ENCODE results near the gene ABCG1. TPM values are rescaled to one million over a fixed set of nuclear protein-coding genes. Genes with fewer than 3 reads are reported as not detected.

ABCG1 gene
- polyA plus RNA-seq, 1 donor from 2014 or later: 14.2 TPM

- H2AFZ ChIP-seq (ENCODE audit: low read depth, low read length): no peak overlapping the region
- no peaks in the 10 kb centered on the region for H3K79me2 ChIP-seq (replicated peaks; ENCODE audit: insufficient read depth, low read length)
- TF ChIP-seq SMC3 (conservative IDR thresholded peaks at IDR 0.05; ENCODE audit: poor library complexity) (no peak), EZH2 (IDR thresholded peaks at IDR 0.05; ENCODE audit: borderline replicate concordance, insufficient read depth, low read length, poor library complexity, severe bottlenecking) (no peak), CTCF (IDR thresholded peaks at IDR 0.05; ENCODE audit: poor library complexity, severe bottlenecking) (no peak), MXI1 (conservative IDR thresholded peaks at IDR 0.05; ENCODE audit: poor library complexity, severe bottlenecking) (no peak), EP300 (conservative IDR thresholded peaks at IDR 0.05; ENCODE audit: poor library complexity, severe bottlenecking) (no peak), POLR2AphosphoS5 (IDR thresholded peaks at IDR 0.05) (no peak), RAD21 (conservative IDR thresholded peaks at IDR 0.05) (no peak), TAF1 (IDR thresholded peaks at IDR 0.05; ENCODE audit: low read depth) (no peak)
- TF ChIP-seq, protein P1, sequence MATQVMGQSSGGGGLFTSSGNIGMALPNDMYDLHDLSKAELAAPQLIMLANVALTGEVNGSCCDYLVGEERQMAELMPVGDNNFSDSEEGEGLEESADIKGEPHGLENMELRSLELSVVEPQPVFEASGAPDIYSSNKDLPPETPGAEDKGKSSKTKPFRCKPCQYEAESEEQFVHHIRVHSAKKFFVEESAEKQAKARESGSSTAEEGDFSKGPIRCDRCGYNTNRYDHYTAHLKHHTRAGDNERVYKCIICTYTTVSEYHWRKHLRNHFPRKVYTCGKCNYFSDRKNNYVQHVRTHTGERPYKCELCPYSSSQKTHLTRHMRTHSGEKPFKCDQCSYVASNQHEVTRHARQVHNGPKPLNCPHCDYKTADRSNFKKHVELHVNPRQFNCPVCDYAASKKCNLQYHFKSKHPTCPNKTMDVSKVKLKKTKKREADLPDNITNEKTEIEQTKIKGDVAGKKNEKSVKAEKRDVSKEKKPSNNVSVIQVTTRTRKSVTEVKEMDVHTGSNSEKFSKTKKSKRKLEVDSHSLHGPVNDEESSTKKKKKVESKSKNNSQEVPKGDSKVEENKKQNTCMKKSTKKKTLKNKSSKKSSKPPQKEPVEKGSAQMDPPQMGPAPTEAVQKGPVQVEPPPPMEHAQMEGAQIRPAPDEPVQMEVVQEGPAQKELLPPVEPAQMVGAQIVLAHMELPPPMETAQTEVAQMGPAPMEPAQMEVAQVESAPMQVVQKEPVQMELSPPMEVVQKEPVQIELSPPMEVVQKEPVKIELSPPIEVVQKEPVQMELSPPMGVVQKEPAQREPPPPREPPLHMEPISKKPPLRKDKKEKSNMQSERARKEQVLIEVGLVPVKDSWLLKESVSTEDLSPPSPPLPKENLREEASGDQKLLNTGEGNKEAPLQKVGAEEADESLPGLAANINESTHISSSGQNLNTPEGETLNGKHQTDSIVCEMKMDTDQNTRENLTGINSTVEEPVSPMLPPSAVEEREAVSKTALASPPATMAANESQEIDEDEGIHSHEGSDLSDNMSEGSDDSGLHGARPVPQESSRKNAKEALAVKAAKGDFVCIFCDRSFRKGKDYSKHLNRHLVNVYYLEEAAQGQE (IDR thresholded peaks at IDR 0.05; ENCODE audit: borderline replicate concordance): no peak
- no peak overlapping the region for H3K27ac ChIP-seq (ENCODE audit: low read length)
- no peaks in the 10 kb centered on the region for H3K27me3 ChIP-seq (ENCODE audit: insufficient read depth, low read depth, low read length)
- peaks cover 4% of the 10 kb centered on the region for H3K36me3 ChIP-seq (ENCODE audit: insufficient read depth, low read length)
- H3K9me2 ChIP-seq (ENCODE audit: insufficient read depth, low read length): no peaks in the 10 kb centered on the region
- no peak overlapping the region for H3K4me3 ChIP-seq (ENCODE audit: low read length)
- H3F3A ChIP-seq (ENCODE audit: insufficient read depth, low read length, poor library complexity, severe bottlenecking): no peaks in the 10 kb centered on the region
- no peaks in the 10 kb centered on the region for H4K20me1 ChIP-seq (ENCODE audit: insufficient read depth)
- H3K9me3 ChIP-seq (ENCODE audit: low read length): no peaks in the 10 kb centered on the region
- H3K4me2 ChIP-seq (ENCODE audit: low read length): no peak overlapping the region
- H3K9ac ChIP-seq (ENCODE audit: low read length): no peak overlapping the region
Observed at GRCh38 chr21:42287193-42288083, 68.5 kb downstream of the ABCG1 start.

GRCh38 chr21:42288962-42289361 is 70.0 kb downstream of the ABCG1 start:
- Histone ChIP-seq H3K27ac (ENCODE audit: low read length) (no peak overlapping the region), H3K9me2 (ENCODE audit: insufficient read depth, low read length) (no peaks in the 10 kb centered on the region), H3K27me3 (ENCODE audit: insufficient read depth, low read depth, low read length) (no peaks in the 10 kb centered on the region), H3K4me3 (ENCODE audit: low read length) (no peak overlapping the region), H3K9me3 (ENCODE audit: low read length) (no peaks in the 10 kb centered on the region), H4K20me1 (ENCODE audit: insufficient read depth) (no peaks in the 10 kb centered on the region), H3K36me3 (ENCODE audit: insufficient read depth, low read length) (peaks cover 4% of the 10 kb centered on the region), H3K9ac (ENCODE audit: low read length) (no peak overlapping the region), H3F3A (ENCODE audit: insufficient read depth, low read length, poor library complexity, severe bottlenecking) (no peaks in the 10 kb centered on the region), H3K79me2 (replicated peaks; ENCODE audit: insufficient read depth, low read length) (no peaks in the 10 kb centered on the region), H3K4me2 (ENCODE audit: low read length) (no peak overlapping the region), H2AFZ (ENCODE audit: low read depth, low read length) (no peak overlapping the region)
- TF ChIP-seq SMC3 (conservative IDR thresholded peaks at IDR 0.05; ENCODE audit: poor library complexity) (no peak), RAD21 (conservative IDR thresholded peaks at IDR 0.05) (no peak), POLR2AphosphoS5 (IDR thresholded peaks at IDR 0.05) (no peak), EP300 (conservative IDR thresholded peaks at IDR 0.05; ENCODE audit: poor library complexity, severe bottlenecking) (no peak), TAF1 (IDR thresholded peaks at IDR 0.05; ENCODE audit: low read depth) (no peak), EZH2 (IDR thresholded peaks at IDR 0.05; ENCODE audit: borderline replicate concordance, insufficient read depth, low read length, poor library complexity, severe bottlenecking) (no peak), MXI1 (conservative IDR thresholded peaks at IDR 0.05; ENCODE audit: poor library complexity, severe bottlenecking) (no peak), CTCF (IDR thresholded peaks at IDR 0.05; ENCODE audit: poor library complexity, severe bottlenecking) (no peak)
- TF ChIP-seq, protein P1 (IDR thresholded peaks at IDR 0.05; ENCODE audit: borderline replicate concordance): no peak
